NT2/D1 (cell line): ENCODE measurements around the gene KPNB1.

Source experiments
- DNase-seq: peaks from one replicate; pipeline ENCODE4 v3.0.0-alpha.2; 2011; ENCODE audit warnings: low read depth, low spot score
- H3K27me3 ChIP-seq: 2 replicates; pipeline ENCODE4 v1.6.0; 2011; ENCODE audit warnings: mild to moderate bottlenecking; ENCODE audit not compliant: insufficient read length, insufficient read depth
- H3K36me3 ChIP-seq: 2 replicates; pipeline ENCODE4 v1.6.1; 2011; ENCODE audit warnings: mild to moderate bottlenecking, low read length, mixed read lengths; ENCODE audit not compliant: insufficient read depth, insufficient read length
- H3K4me1 ChIP-seq: 2 replicates; pipeline ENCODE4 v1.5.1; 2011; ENCODE audit not compliant: insufficient read depth, insufficient read length
- H3K4me3 ChIP-seq: 2 replicates; pipeline ENCODE4 v1.5.1; 2011; ENCODE audit warnings: low read depth; ENCODE audit not compliant: insufficient read length
- H3K9ac ChIP-seq: 2 replicates; pipeline ENCODE4 v1.6.0; 2011; ENCODE audit warnings: low read depth; ENCODE audit not compliant: insufficient read length
- H3K9me3 ChIP-seq: 2 replicates; pipeline ENCODE4 v1.5.1; 2011; ENCODE audit warnings: mild to moderate bottlenecking, low read length; ENCODE audit not compliant: insufficient read depth
- SUZ12 ChIP-seq: IDR thresholded peaks from 2 replicates; pipeline ENCODE4 v1.6.1; 2011; ENCODE audit not compliant: insufficient read length, insufficient read depth; ENCODE audit errors: extremely low read depth
- YY1 ChIP-seq: IDR thresholded peaks from 2 replicates; pipeline ENCODE4 v1.6.1; 2011; ENCODE audit not compliant: insufficient read length, insufficient read depth
- ZNF274 ChIP-seq: IDR thresholded peaks from 2 replicates; pipeline ENCODE4 v1.6.1; 2011; ENCODE audit warnings: mild to moderate bottlenecking, low read depth, low read length

KPNB1 gene

GRCh38 chr17:47728214-47728877 is 78.6 kb downstream of the KPNB1 start:
- Histone ChIP-seq H3K4me3 (no peak overlapping the region), H3K4me1 (peaks cover 17% of the 10 kb centered on the region), H3K9ac (no peak overlapping the region), H3K9me3 (no peaks in the 10 kb centered on the region), H3K36me3 (no peaks in the 10 kb centered on the region), H3K27me3 (peaks cover 34% of the 10 kb centered on the region)
- TF ChIP-seq ZNF274 (no peak), YY1 (no peak), SUZ12 (no peak)
- DNase-seq = no peak

GRCh38 chr17:47729476-47729875 is 79.8 kb downstream of the KPNB1 start:
- H3K4me1 ChIP-seq = peaks cover 15% of the 10 kb centered on the region
- no peaks in the 10 kb centered on the region for H3K36me3 ChIP-seq
- peaks cover 43% of the 10 kb centered on the region for H3K27me3 ChIP-seq
- no peaks in the 10 kb centered on the region for H3K9me3 ChIP-seq
- H3K4me3 ChIP-seq = no peak overlapping the region
- TF ChIP-seq SUZ12 (no peak), YY1 (no peak), ZNF274 (no peak)
- no peak for DNase-seq
- H3K9ac ChIP-seq = no peak overlapping the region

GRCh38 chr17:47730681-47731080 is 81.0 kb downstream of the KPNB1 start:
- Histone ChIP-seq H3K4me3 (no peak overlapping the region), H3K9me3 (no peaks in the 10 kb centered on the region), H3K9ac (no peak overlapping the region), H3K36me3 (no peaks in the 10 kb centered on the region), H3K4me1 (peaks cover 15% of the 10 kb centered on the region), H3K27me3 (peaks cover 55% of the 10 kb centered on the region)
- DNase-seq = no peak
- TF ChIP-seq YY1 (no peak), SUZ12 (no peak), ZNF274 (no peak)

- Histone ChIP-seq H3K9me3 (no peaks in the 10 kb centered on the region), H3K9ac (no peak overlapping the region), H3K4me1 (peaks cover 15% of the 10 kb centered on the region), H3K4me3 (no peak overlapping the region), H3K36me3 (no peaks in the 10 kb centered on the region), H3K27me3 (peaks cover 62% of the 10 kb centered on the region)
- TF ChIP-seq SUZ12 = no peak
- no peak for TF ChIP-seq YY1
- TF ChIP-seq ZNF274 = no peak
- DNase-seq = no peak
Measured at GRCh38 chr17:47731396-47731795, 81.7 kb downstream of the KPNB1 start.

- TF ChIP-seq YY1 (no peak), ZNF274 (no peak), SUZ12 (no peak)
- H3K9ac ChIP-seq = no peak overlapping the region
- H3K36me3 ChIP-seq = no peaks in the 10 kb centered on the region
- DNase-seq = no peak
- H3K4me1 ChIP-seq = peaks cover 7% of the 10 kb centered on the region
- no peaks in the 10 kb centered on the region for H3K9me3 ChIP-seq
- H3K27me3 ChIP-seq = peaks cover 71% of the 10 kb centered on the region
- H3K4me3 ChIP-seq = peak overlapping the region; percentile 29
Measured at GRCh38 chr17:47732399-47733046, 82.8 kb downstream of the KPNB1 start.

- no peaks in the 10 kb centered on the region for H3K9me3 ChIP-seq
- H3K9ac ChIP-seq = peak within 1 kb of the TSS; percentile 74
- peaks cover 7% of the 10 kb centered on the region for H3K4me1 ChIP-seq
- DNase-seq = no peak
- peak within 1 kb of the TSS; percentile 59 for H3K4me3 ChIP-seq
- H3K36me3 ChIP-seq = no peaks in the 10 kb centered on the region
- TF ChIP-seq YY1 = no peak
- no peak for TF ChIP-seq SUZ12
- TF ChIP-seq ZNF274 = no peak
- peaks cover 71% of the 10 kb centered on the region for H3K27me3 ChIP-seq
Measured at GRCh38 chr17:47733047-47733673, 83.4 kb downstream of the KPNB1 start, which contains the start of gene TBX21. TBX21 (plus strand) TSS chr17:47733236; CDS start chr17:47733455, 219 bp downstream.

GRCh38 chr17:47733674-47734410 is 84.1 kb downstream of the KPNB1 start:
- Histone ChIP-seq H3K36me3 (no peaks in the 10 kb centered on the region), H3K9me3 (no peaks in the 10 kb centered on the region), H3K4me1 (peaks cover 7% of the 10 kb centered on the region), H3K9ac (peak overlapping the region; percentile 74), H3K4me3 (peak overlapping the region; percentile 59), H3K27me3 (peaks cover 71% of the 10 kb centered on the region)
- no peak for DNase-seq
- TF ChIP-seq ZNF274 (no peak), SUZ12 (peak; percentile 66)
